G401.6 (cell line): ENCODE results near the gene PDE10A.

Source experiments
- FAIRE-seq: peaks from 2 replicates; lab custom pipeline; 2012; peaks lifted over from hg19 to GRCh38; lab: Jason Lieb, UNC

PDE10A gene

DNA sequence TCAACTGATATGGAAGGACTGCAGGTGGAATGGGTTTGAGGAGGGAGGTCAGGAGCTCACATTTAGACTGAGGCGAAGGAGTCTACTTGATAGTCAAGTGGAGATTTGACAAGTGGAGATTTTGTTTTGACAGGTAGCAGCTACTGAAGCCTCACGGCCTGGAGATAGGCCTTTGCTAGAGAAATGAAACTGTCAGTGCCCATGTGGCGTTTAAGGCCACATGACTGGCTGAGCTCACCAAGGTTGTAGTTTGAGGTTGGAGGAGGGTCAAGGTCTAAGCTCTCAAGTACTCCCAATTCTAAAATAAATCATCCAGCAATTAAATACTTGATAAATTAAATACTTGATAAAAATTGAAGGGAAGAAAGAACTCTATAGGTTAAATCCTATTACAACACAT is 273.5 kb downstream of the PDE10A start:
- no peak for FAIRE-seq

DNA sequence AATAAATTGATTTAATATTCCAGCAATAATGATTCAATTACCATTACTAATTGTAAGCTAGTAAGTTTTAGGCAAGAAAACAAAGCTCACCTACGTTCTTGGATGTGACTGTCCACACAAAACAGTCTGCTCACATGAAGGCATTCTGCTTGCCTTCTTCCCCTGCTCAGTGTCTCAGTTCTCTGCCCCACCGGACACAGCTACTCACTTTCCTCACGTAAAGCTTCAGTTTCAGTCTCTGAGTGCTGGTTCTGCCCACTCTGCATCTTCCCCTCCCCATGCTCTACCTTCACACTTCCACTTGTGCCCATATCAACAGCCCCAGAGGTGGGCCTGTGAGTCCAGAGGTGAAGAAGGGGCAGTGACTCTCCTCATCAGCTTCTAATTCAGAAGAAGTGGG is 279.7 kb downstream of the PDE10A start:
- no peak for FAIRE-seq

- no peak for FAIRE-seq
These were observed 286.9 kb downstream of the PDE10A start for GRCh38 chr6:165376100-165376499.

- FAIRE-seq, result no peak
These were observed 297.7 kb downstream of the PDE10A start for GRCh38 chr6:165365371-165365770.

DNA sequence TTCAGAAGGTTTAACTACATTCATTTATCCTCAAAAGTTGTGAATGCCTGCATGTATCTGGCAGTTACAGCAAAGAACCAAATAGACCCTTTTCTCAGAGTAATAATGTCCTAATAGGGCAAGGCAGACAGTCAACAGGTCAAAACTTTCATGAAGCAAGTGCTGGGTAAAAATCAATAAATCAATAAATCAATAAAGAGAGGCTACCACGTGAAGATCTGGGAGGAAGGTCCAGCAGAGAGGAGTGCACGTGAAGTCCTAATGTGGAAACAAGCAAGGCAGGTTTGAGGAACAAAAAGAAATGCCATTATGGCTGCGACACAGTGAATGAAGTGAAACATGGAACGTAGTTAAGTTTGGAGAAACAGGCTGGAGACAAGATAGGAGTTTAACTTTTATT is 317.3 kb downstream of the PDE10A start:
- FAIRE-seq, result no peak

DNA sequence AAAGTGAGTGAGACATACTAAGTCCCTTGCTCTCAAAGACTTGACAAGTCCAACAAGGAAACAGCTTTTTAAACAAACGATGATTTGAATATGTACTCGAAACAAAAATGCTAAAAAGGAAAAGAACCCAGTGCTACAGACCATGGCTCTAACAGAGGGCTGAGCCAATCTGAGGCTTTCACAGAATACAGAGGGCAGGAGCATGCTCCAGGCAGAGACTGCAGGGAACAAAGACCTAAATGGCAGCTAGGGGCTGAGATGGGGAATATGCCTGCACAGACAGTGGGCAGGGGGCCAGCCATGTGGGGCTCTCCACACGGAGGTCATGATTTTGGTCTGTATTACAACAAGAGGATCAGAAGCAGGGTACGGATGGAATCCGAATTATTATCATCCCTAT is 322.5 kb downstream of the PDE10A start:
- FAIRE-seq, result no peak

DNA sequence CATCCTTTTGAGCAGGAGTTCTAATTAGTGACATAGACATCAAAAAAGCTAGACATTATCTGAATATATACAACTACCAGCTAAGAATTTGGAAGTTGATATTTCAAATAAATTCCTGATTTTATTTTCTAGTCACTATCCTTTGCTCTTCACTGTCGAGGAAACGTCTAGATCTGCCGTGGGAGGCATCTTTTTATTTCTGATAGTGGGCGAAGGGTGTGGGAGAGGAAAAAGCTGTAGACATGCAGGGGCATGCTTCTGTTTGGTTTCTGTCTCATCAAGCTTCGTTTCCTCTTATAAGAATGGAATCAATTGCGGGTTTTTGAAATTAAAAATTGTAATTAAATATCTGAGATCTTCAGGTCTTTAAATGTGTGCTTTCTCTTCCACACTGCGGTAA is 337.4 kb downstream of the PDE10A start:
- no peak for FAIRE-seq

- no peak for FAIRE-seq
These were observed 341.4 kb downstream of the PDE10A start for GRCh38 chr6:165321555-165322145.

- FAIRE-seq, result no peak
These were observed 341.9 kb downstream of the PDE10A start for GRCh38 chr6:165321150-165321549.

GRCh38 chr6:165317723-165318122 is 345.3 kb downstream of the PDE10A start:
- no peak for FAIRE-seq

GRCh38 chr6:165308926-165309731 is 353.9 kb downstream of the PDE10A start, which contains the start of gene C6orf118:
TSS of gene C6orf118 (minus strand) at chr6:165309605. CDS start at chr6:165309586, 19 bp downstream.
- FAIRE-seq, result no peak

DNA sequence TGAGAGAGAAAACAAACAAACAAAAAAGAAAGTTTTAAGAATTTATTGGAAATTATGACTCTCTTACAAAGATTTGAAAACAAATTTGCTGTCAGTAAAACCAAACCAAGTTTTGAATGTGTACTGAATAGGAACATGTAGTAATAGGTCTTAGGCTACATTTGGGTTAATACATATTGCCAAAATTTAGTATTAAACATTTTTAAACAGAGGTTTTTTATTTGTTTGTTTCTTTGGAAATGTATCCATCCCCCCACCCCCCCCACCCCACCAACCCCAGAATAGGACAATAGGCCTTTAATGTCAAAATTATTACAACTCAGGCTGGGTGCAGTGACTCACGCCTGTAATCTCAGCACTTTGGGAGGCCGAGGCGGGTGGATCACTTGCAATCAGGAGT is 356.1 kb downstream of the PDE10A start:
- FAIRE-seq, result no peak

DNA sequence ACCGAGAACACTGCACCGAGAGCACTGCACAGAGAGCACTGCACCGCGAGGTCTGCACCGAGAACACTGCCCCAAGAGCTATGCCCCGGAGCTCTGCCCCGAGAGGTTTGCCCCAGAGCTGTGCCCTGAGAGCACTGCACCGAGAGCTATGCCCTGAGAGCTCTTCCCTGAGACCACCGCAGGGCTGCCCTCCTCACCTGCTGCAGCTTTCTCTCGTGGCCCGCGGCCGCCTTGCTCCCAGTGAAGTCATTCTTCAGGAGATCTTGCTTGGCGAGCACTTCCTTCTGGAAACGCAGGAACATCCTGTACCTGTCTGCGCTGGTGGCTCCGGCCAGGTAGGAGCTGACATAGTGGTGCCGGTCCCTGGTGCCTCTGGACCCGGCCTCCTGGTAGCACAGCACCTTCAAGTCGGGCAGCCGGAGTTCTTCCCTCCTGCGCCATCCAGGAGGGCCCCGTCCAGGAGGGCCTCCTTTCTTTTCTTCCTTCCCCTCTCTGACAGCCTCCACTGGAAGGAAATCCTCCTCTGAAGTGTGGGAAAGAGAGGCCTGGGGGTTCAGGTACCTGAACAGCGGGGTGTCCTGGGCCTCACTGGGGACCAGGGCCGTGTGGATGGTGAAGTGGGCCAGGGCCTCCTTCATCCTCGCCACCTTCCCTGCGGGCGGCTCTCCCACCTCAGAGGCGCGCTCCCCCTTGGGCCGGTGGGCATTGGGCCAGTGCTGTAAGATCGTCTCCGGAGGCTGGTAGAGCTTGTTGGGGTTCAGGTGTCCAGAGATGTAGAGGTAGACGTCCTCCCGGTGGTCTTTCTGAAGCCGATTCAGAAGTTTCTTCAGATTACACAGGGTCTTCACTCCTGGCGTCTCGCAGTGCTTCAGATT is 361.4 kb downstream of the PDE10A start:
- no peak for FAIRE-seq

DNA sequence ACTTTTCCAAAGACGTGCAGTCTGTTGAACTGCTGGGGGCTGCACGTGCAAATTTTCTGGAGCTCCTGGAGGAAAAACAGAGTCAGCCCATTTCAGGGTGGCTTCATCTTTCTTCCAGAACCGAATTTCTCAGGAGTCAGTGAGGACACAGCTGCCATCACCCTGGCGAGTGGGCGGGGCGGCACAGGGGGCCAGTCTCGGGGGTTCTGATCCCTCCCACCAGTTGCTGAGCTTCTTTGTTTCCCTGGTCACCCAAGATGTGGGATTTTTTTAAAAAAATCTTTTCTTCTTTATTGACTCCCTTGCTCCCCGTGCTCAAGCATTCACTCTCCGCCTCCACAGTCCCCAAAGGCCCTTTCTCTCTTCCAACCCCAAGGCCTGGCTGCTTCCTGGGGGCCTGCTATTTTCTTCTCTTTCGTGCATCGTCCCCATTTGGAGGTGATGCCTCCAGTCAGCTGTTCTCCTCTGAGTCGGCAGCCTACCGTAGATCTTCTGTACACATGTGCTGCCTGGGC is 362.6 kb downstream of the PDE10A start:
- FAIRE-seq, result no peak

DNA sequence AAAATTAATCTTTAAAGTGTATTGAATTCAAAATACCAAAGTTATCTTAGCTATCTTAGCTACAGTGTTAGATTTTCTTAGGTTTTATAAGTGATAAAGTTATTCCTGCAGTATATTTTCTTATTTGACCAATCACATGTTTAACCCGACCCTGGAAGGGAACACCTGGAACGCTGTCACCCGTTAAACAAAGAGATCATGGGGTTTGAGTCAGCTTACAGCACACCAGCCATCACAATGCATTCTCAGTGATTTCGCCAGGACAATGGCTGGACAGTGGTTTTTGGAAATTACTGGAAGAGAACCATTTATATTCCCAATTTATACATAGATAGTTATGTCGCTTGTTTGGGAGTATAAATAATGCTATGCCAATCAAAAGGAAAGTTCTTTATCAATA is 364.2 kb downstream of the PDE10A start:
- FAIRE-seq, result no peak

- FAIRE-seq, result no peak
These were observed 364.6 kb downstream of the PDE10A start for GRCh38 chr6:165298402-165298801.

- no peak for FAIRE-seq
These were observed 370.4 kb downstream of the PDE10A start for GRCh38 chr6:165292657-165293056.
